Stimulated activated CD8-positive, alpha-beta memory T cell treated with anti-CD3 and anti-CD28 coated beads, Interleukin-7, amount 100 ng/mL, for 1 hour (primary cell): ENCODE results near the gene TCTN1.
"Not testable (repeated sequence)": the region's sequence is repeated elsewhere in the genome, so short reads cannot be mapped to it uniquely, and the experiment has no call there.

ENCODE experiments used
- DNase-seq, 2 donors: peaks; one replicate each; pipeline ENCODE4 v3.0.0-alpha.2; 2020; ENCODE audit warnings: low read depth in 2 of 2

TCTN1 gene

GRCh38 chr12:110613771-110614684, at the start of gene TCTN1:
TCTN1 (plus strand) TSS chr12:110614129; CDS start chr12:110614183, 54 bp downstream.
- peak; percentile 89 to 92 for DNase-seq

DNA sequence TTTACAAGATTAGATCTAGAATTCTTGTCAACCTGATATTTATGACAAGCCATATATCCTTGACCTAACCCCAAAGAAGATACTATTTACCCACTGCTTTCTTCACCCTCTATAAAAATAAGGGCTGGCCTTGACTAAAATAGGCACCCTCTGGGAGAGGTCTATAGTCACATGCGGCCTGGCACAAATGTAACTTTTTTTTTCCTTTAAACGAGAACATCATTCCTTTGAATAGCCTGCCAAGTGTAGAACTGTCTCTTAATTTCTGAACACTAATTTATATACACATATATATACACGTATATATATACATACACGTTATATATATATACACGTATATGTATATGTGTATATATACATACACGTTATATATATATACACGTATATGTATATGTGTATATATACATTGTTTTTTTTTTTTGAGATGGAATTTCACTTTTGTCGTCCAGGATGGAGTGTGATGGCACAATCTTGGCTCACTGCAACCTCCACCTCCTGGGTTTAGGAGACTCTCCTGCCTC, 49.4 kb upstream of the TCTN1 start:
- no peak for DNase-seq

DNA sequence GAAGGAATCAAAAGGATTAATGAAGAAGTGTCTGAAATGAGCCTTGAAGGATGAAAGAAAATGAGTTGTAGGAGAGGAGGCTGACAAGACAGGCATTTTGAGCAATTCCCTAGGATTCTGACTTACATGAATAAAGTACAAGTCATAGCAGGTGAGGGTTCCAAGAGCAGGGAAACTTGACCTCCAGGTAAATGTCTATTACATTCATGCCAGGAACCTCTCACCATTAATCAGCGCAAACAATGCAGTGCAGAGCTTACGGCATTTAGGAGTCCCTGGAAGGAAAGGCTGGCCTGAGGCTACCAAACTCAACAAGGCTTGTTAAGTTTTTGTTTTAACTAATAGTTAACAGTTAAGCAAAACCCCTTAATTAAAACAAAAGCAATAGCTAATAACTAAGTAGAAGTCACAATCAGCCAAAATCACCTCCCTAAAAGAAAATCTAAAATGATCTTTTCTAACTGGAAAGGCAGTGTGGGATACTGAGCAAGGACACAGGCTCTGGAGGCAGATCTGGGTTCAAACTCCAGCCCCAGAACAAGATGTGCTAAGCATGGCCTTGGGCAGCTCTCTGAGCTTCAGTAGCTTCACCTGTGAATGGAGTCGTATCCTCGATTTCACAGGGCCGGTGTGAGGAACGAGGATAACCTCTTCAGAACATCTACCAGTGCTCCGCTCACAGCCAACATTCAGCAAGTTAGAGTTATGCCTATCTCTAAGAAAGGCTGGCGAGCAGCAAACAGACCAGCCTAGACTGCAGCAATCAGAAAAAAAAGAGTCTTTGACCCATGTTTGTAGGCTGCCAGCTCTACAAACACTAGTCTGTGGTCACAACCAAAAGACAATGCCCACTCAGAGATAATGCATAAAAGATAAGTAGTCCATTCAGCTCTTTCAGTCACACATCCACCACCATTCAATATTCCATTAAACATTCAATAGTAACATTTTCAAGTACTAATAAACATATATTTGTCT, 47.7 kb upstream of the TCTN1 start:
- no peak for DNase-seq

DNA sequence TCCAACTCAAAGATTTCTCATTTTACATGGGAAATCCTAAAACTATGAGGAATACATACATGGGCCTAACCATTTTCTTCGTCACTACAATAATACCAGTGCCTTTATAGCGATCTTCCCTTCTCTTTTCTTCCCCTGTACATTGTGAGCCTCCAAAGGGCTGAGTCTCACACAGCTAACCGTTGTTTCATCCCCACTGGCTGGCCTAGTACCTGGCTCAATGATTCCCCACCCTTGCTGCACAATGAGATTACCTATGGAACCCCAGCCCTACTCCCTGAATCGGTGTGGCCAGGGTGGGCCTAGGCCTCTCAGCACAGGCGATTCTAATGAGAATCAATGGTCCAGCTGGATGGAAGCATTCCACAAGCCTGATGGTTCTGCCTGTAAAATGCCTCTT, 46.9 kb upstream of the TCTN1 start:
- DNase-seq = no peak

DNA sequence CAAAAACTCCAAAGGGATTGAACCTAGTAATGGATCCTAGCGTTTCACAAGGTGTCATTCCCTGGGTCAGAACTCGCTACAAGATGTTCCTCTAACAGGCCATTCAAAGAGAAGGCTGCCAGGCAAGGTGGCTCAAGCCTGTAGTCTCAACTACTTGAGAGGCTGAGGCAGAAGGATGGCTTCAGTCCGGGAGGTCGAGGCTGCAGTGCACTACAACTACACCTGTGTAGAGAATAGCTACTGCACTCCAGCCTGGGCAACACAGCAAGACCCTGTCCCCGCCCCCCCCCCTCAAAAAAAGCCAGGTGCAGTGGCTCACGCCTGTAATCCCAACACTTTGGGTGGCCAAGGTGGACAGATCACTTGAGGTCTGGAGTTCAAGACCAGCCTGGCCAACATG, 45.2 kb upstream of the TCTN1 start:
- no peak for DNase-seq

DNA sequence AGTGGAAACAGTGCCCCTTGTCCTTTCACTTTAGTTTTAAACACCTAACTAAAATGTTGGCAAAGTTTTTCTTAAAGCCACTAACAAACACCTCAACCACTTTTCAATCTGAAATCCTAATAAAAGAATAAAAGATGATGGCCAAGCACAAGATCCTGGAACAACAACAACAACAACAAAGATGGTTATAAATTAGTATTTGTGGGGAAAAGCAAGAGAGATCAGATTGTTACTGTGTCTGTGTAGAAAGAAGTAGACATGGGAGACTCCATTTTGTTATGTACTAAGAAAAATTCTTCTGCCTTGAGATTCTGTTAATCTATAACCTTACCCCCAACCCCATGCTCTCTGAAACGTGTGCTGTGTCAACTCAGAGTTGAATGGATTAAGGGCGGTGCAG, 44.1 kb upstream of the TCTN1 start:
- not testable (repeated sequence) for DNase-seq

DNA sequence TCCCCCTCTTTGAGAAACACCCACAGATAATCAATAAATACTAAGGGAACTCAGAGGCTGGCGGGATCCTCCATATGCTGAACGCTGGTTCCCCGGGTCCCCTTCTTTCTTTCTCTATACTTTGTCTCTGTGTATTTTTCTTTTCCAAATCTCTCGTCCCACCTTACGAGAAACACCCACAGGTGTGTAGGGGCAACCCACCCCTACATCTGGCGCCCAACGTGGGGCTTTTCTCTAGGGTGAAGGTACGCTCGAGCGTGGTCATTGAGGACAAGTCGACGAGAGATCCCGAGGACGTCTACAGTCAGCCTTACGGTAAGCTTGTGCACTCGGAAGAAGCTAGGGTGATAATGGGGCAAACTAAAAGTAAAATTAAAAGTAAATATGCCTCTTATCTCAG, 43.1 kb upstream of the TCTN1 start:
- DNase-seq = not testable (repeated sequence)

DNA sequence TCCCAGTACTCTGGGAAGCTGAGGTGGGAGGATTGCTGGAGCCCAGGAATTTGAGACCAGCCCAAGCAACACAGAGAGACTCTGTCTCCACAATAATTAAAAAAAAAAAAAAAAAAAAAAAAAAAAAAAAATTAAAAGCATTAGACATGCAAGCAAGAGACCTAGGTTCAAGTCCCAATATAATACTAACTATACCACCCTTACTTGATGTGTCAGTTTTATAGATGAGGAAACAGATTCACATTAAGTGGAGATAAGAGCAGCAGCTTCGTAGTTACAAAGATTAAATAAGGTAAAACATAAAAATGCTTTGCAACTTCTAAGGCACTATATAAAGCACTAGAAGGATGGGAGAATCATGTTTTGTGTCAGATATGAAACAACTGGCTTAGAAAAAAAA, 39.9 kb upstream of the TCTN1 start:
- DNase-seq = no peak

DNA sequence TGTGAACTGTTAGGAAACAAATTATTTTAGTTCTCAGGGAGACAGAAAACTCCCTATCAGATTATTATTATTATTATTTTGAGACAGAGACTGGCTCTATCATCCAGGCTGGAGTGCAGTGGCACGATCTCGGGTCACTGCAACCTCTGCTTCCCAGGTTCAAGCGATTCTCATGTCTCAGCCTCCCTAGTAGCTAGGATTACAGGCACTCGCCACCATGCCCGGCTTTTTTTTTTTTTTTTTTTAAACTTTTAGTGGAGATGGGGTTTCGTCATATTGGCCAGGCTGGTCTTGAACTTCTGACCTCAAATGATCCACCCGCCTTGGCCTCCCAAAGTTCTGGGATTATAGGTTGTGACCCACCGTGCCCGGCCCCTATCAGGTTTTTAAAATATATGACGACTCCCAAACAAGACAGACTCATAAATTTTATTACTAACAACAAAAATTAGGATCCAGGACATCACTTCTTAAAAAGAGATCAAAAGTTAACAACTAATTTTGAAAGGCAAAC, 39.2 kb upstream of the TCTN1 start:
- DNase-seq = not testable (repeated sequence)

DNA sequence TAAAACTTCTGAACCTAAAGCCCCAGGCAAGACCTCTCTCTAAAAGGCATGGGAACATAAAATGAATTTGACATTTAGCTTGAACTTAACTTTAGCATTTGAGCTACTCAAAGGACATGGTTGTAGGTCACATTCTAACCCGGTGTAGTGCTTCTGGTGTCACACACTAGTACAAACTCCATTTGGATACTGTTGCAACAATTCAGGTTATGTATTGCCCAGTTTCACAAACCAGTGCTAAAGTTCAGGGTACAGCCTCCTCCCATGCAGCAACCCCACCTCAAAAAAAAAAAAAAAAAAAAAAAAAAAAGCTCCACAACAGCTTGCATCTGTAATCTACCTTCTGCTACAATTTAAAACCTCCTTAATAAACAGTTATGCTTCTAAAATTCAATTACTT, 38.6 kb upstream of the TCTN1 start:
- no peak for DNase-seq

DNA sequence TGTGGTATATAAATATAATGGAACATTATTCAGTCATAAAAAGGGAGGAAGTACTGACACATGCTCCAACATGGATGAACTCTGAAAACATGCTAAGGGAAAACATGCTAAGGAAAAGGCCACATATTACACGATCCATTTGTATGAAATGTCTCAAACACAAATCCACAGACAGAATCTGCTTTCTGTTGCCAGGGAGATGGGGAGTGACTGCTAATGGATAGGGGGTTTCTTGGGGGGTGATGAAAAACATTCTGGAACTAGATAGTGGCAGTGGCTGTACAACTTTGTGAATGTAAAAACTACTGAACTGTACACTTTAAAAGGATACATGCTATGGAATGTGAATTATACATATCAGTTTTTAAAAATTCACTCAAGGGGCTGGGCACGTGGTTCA, 37.4 kb upstream of the TCTN1 start:
- no peak for DNase-seq

DNA sequence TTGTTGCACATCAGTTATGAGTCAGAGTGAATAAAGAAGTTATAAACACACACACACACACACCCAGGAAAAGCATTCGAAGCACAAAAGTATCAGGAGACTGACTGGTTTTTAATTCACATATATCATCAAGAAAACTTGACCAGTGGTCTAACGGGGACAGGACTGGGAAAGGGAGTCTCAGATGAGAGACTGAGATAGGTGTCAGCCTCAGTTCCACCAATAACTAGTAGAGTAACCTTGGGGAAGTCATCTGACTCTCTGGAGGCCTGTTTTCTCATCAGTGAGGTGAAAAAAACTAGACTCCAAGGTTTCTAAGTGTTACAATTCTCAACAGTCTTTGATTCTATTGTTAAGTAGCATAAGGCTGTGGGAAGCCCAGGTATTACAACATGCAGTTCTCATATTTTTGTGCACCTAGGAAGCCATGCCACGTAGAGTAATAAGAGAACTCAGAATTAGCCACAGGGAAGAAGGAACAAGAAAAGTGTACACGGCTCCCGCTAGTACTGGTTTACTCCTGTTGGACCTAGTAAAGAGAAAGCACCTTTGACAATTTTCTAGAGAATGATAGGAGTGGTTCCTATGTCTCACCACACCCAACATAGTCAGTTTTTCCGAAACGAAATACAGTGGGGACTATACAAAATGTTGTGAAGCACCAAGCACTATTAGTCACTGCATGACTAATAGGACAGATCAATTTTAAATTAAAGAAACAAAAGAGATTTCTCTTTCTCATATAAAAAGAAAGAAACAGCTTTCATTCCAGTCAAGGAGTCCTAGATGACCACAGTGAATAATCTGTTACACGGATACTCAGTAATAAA, 35.9 kb upstream of the TCTN1 start:
- no peak for DNase-seq

GRCh38 chr12:110578694-110579534, 35.0 kb upstream of the TCTN1 start:
- no peak for DNase-seq

GRCh38 chr12:110579535-110580253, 34.2 kb upstream of the TCTN1 start:
- DNase-seq = no peak

- no peak for DNase-seq
Measured at GRCh38 chr12:110581931-110582275, 32.0 kb upstream of the TCTN1 start.

DNA sequence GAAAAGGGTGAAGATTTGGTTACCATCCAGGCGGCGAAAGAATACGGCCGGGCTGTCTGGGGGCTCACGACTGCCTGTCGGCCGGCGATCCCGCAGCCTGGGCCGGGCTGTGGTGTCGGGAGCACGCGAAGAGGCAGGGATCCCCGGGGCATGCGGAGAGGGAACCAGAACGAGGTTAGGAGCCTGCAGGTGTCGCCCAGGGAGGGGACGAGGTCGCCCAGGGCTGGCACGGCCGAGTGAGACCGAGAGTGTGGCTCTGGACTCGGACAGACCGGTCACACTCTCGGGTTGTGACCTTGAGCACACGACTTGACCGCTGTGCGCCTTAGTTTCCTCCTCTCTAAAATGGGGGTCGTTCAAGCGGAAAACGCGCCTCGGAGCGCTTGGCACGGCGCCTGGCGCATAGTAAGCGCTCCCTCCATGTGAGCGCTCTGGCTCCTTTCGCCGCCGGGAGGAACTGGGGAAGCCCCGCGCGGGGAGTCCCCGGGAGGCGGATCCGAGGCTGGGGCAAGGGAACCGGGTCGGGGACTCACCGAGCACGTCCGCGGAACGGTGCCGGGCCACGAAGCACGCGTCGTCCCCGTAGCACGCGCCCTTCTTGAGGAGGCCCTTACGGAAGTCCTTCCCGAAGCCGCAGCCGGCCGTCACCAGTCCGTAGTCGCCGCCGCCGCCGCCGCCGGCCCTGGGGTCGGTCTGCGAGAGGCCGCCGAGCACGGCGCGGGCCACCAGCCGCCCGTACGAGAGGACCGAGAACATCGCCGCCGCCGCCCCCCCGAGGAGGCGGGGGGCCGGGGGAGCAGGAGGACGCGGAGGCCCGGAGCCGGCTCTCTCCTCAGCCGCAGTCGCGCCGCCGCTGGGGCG, 31.4 kb upstream of the TCTN1 start:
- DNase-seq = peak; percentile 60 to 63

GRCh38 chr12:110583137-110584059, 30.5 kb upstream of the TCTN1 start, which contains the start of gene PPTC7:
PPTC7 (minus strand) TSS chr12:110583318; CDS start chr12:110583031, 287 bp downstream.
- DNase-seq = peak; percentile 93 to 94
